HepG2 (cell line): Measurements from ENCODE around the gene CDR2L. TPM values are rescaled to one million over a fixed set of nuclear protein-coding genes. Genes with fewer than 3 reads are reported as not detected.

Experiments used
- BRCA1 ChIP-seq: sonication (generic); formaldehyde crosslinking; IDR thresholded peaks from 2 replicates; pipeline ENCODE4 v1.4.0; 2020; ENCODE audit warnings: missing genetic modification reagents
- GTF2F1 ChIP-seq: fragments of 150-350 bp; IDR thresholded peaks from 2 replicates; pipeline ENCODE4 v1.6.1; 2014; ENCODE audit warnings: low read length
- IKZF4 ChIP-seq: sonication (generic); formaldehyde crosslinking; IDR thresholded peaks from 2 replicates; pipeline ENCODE4 v1.5.1; 2020; ENCODE audit warnings: borderline replicate concordance, mild to moderate bottlenecking, low read depth, missing genetic modification reagents; ENCODE audit errors: not compliant biosample characterization
- KDM3A ChIP-seq: IDR thresholded peaks from 2 replicates; pipeline ENCODE4 v1.6.1; 2018; ENCODE audit warnings: low read depth, missing compliant biosample characterization
- KIAA2018 ChIP-seq: sonication (generic); formaldehyde crosslinking; IDR thresholded peaks from 2 replicates; pipeline ENCODE4 v1.5.0; 2020; ENCODE audit warnings: mild to moderate bottlenecking, missing genetic modification reagents, borderline replicate concordance
- KLF13 ChIP-seq: sonication (generic); formaldehyde crosslinking; IDR thresholded peaks from 2 replicates; pipeline ENCODE4 v1.4.0; 2020; ENCODE audit warnings: mild to moderate bottlenecking, missing genetic modification reagents
- LCORL ChIP-seq, 2 experiments: fragments of 450-650 bp in 1 of 2; sonication (generic) in 1 of 2; formaldehyde crosslinking in 1 of 2; IDR thresholded peaks; 2 replicates each; pipeline versions ENCODE4 v1.5.0 to v1.6.1; 2017 to 2020; ENCODE audit warnings: antibody characterized with exemption in 1 of 2, missing genetic modification reagents in 1 of 2
- NKX3-1 ChIP-seq: sonication (generic); formaldehyde crosslinking; IDR thresholded peaks from 2 replicates; pipeline ENCODE4 v1.5.0; 2020; ENCODE audit warnings: missing genetic modification reagents
- PLSCR1 ChIP-seq: sonication (generic); formaldehyde crosslinking; IDR thresholded peaks from 2 replicates; pipeline ENCODE4 v1.5.0; 2020; ENCODE audit warnings: missing genetic modification reagents, mild to moderate bottlenecking, borderline replicate concordance
- POLR2AphosphoS2 ChIP-seq: IDR thresholded peaks from 2 replicates; pipeline ENCODE4 v1.6.1; 2011; ENCODE audit warnings: low read depth, low read length, improper control_type of control experiment
- ZBTB14 ChIP-seq: sonication (generic); formaldehyde crosslinking; IDR thresholded peaks from 2 replicates; pipeline ENCODE4 v1.4.0; 2020; ENCODE audit warnings: missing genetic modification reagents
- ZNF614 ChIP-seq: IDR thresholded peaks from 2 replicates; pipeline ENCODE4 v1.6.1; 2018; ENCODE audit warnings: missing biosample characterization, missing genetic modification reagents, inconsistent platforms, borderline replicate concordance
- ZNF83 ChIP-seq: sonication (generic); formaldehyde crosslinking; IDR thresholded peaks from 2 replicates; pipeline ENCODE4 v1.4.0; 2020; ENCODE audit warnings: missing genetic modification reagents, mild to moderate bottlenecking, borderline replicate concordance
- polyA plus RNA-seq, 8 experiments: library from polyadenylated mRNA; depleted of rRNA in 3 of 8; stranded (reverse) in 7 of 8; unstranded in 1 of 8; fragments of >200 nt; fragmentation: Illumina TruSeq in 4 of 8; extraction: Trizol in 4 of 8; gene quantifications; 2 replicates each; pipeline versions ENCODE4 v1.2.1 to v1.2.3, GENCODE V29; 2011 to 2016; ENCODE audit warnings: low read depth in 4 of 8, missing spikeins in 1 of 8, mixed read lengths in 1 of 8; ENCODE audit not compliant: insufficient read depth in 1 of 8
- total RNA-seq, 5 experiments: library from RNA; depleted of rRNA; stranded (reverse); fragments of >200 nt; fragmentation: Illumina TruSeq; extraction: Trizol; gene quantifications; 2 replicates each; pipeline ENCODE4 v1.2.3, GENCODE V29; 2016; ENCODE audit warnings: low read depth in 1 of 5
- TF ChIP-seq, protein P1 (sequence below): sonication (generic); formaldehyde crosslinking; IDR thresholded peaks from 2 replicates; pipeline ENCODE4 v1.9.0; 2021; ENCODE audit warnings: missing genetic modification reagents, mild to moderate bottlenecking, borderline replicate concordance
- TF ChIP-seq, protein P2 (sequence below): sonication (generic); formaldehyde crosslinking; IDR thresholded peaks from 2 replicates; pipeline ENCODE4 v1.5.0; 2020; ENCODE audit warnings: missing genetic modification reagents

CDR2L gene
- total and polyA plus RNA-seq, 2 of the 13 experiments (the other 11 are each of a cell fraction or from before 2014, with no cell fraction given), result 1.9 to 2.1 TPM

GRCh38 chr17:75046407-75047289 is 59.2 kb downstream of the CDR2L start, which contains the start of the genes ATP5PD and KCTD2 (continued):
- TF ChIP-seq, protein P1, sequence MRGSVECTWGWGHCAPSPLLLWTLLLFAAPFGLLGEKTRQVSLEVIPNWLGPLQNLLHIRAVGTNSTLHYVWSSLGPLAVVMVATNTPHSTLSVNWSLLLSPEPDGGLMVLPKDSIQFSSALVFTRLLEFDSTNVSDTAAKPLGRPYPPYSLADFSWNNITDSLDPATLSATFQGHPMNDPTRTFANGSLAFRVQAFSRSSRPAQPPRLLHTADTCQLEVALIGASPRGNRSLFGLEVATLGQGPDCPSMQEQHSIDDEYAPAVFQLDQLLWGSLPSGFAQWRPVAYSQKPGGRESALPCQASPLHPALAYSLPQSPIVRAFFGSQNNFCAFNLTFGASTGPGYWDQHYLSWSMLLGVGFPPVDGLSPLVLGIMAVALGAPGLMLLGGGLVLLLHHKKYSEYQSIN, result no peak
- TF ChIP-seq ZNF83 (no peak; the same call in 1 of the 2 replicates), LCORL (IDR thresholded peaks at IDR 0.05) (no peak), LCORL (CRISPR knock-in tag; IDR thresholded peaks at IDR 0.05) (peak; percentile 89; the same call in 1 of the 2 replicates), ZNF614 (peak; percentile 45; the same call in 1 of the 2 replicates), POLR2AphosphoS2 (peak; percentile 84), KDM3A (CRISPR knock-in tag) (peak; percentile 33; the same call in 1 of the 2 replicates), IKZF4 (CRISPR knock-in tag) (peak; percentile 90), ZBTB14 (CRISPR knock-in tag) (peak; percentile 4; the same call in 1 of the 2 replicates), GTF2F1 (no peak), PLSCR1 (no peak), KLF13 (CRISPR knock-in tag) (peak; percentile 50; the same call in 1 of the 2 replicates), NKX3-1 (no peak; the same call in 1 of the 2 replicates), KIAA2018 (CRISPR knock-in tag) (no peak), BRCA1 (peak; percentile 89; the same call in 1 of the 2 replicates)
- TF ChIP-seq, protein P2, sequence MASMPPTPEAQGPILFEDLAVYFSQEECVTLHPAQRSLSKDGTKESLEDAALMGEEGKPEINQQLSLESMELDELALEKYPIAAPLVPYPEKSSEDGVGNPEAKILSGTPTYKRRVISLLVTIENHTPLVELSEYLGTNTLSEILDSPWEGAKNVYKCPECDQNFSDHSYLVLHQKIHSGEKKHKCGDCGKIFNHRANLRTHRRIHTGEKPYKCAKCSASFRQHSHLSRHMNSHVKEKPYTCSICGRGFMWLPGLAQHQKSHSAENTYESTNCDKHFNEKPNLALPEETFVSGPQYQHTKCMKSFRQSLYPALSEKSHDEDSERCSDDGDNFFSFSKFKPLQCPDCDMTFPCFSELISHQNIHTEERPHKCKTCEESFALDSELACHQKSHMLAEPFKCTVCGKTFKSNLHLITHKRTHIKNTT (CRISPR knock-in tag), result no peak
